Activated T-helper 17 cell treated with anti-CD3 and anti-CD28 coated beads, Interleukin-2, amount 50 U/mL, for 72 hours (primary cell): ENCODE data around the gene PIK3CA. TPM values are rescaled to one million over a fixed set of nuclear protein-coding genes. Genes with fewer than 3 reads are reported as not detected.

Experiments used
- ATAC-seq: fragments of 150-1000 bp; cut with Tn5 transposase; replicated peaks from 2 replicates; pipeline ENCODE4 v1.10.0; 2021; ENCODE audit warnings: mild to moderate bottlenecking, moderate library complexity
- H3K27ac Mint-ChIP-seq: one replicate; pipeline ENCODE4 v1.8.0; 2022; ENCODE audit warnings: mixed read lengths
- H3K27me3 Mint-ChIP-seq: one replicate; pipeline ENCODE4 v1.8.0; 2022; ENCODE audit warnings: mixed read lengths
- H3K36me3 Mint-ChIP-seq: one replicate; pipeline ENCODE4 v1.8.0; 2022; ENCODE audit warnings: low read depth, mild to moderate bottlenecking, mixed read lengths
- H3K4me1 Mint-ChIP-seq: one replicate; pipeline ENCODE4 v1.8.0; 2022; ENCODE audit warnings: mixed read lengths
- H3K4me3 Mint-ChIP-seq: one replicate; pipeline ENCODE4 v1.8.0; 2022; ENCODE audit warnings: mild to moderate bottlenecking, mixed read lengths
- H3K9me3 Mint-ChIP-seq: one replicate; pipeline ENCODE4 v1.8.0; 2022; ENCODE audit warnings: mixed read lengths
- total RNA-seq, 2 donors: library from RNA; stranded (reverse); gene quantifications; one replicate each; pipeline ENCODE4 v1.2.3, GENCODE V29; 2022

Gene PIK3CA
- total RNA-seq, 2 donors from 2014 or later: 11.9 to 17.8 TPM

DNA sequence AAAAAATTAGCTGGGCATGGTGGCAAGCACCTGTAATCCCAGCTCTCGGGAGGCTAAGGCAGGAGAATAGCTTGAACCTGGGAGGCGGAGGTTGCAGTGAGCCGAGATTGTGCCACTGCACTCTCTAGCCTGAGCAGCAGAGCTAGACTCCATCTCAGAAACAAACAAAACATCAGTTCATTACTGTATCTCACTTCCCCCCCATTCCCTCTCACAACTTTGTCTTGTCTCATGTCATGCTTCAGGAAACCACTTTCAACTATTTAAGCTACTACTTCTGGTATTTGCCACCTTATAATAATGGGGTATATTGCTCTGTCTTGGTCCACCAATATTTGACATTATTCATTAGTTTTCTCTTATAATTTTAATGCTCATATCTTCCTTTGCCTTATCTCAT, 26.2 kb downstream of the PIK3CA start:
- Mint-ChIP-seq H3K4me3 (no peak overlapping the region), H3K4me1 (peaks cover 26% of the 10 kb centered on the region), H3K27me3 (no peaks in the 10 kb centered on the region), H3K27ac (no peak overlapping the region), H3K9me3 (peaks cover 12% of the 10 kb centered on the region), H3K36me3 (no peaks in the 10 kb centered on the region)
- no peak for ATAC-seq

DNA sequence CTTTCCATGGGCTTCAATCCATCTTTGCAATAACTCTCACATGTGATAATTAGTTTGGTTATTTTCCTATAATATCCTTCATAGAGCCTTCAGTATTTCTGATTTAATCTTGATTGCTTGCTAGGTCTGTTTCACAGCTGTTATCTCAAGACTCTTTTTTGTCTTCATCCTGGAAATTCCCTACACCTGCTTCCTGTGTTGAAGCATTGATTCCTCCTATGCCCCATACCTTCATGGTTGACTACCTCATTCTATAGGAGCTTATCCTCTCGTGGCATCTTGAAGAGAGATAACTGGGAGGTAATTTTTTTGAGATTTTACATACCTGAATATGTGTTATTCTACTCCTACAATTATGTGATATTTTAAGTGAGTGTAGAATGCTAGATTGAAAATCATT, 26.7 kb downstream of the PIK3CA start:
- Mint-ChIP-seq H3K27ac (no peak overlapping the region), H3K36me3 (no peaks in the 10 kb centered on the region), H3K4me3 (no peak overlapping the region), H3K4me1 (peaks cover 23% of the 10 kb centered on the region), H3K9me3 (peaks cover 12% of the 10 kb centered on the region), H3K27me3 (no peaks in the 10 kb centered on the region)
- ATAC-seq: no peak

DNA sequence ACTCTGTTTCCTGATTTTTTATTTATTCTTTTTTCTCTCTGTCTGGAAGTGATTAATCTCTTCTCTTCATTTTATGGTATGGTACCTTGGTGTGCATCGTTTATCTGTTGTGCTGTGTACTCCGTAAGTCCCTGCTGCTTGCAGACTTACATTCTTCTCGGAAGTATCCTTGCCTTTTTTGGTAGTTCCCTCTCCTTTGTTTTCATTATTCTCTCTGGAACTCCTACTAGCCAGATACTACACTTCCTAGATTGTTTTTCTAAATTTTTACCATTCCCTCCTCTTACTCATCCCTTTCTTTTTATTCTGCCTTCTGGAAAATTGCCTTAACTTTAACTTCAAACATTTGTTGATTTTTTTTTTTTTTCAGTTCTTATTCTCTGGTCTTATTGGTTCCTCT, 27.2 kb downstream of the PIK3CA start:
- peaks cover 21% of the 10 kb centered on the region for H3K4me1 Mint-ChIP-seq
- peaks cover 12% of the 10 kb centered on the region for H3K9me3 Mint-ChIP-seq
- H3K4me3 Mint-ChIP-seq: no peak overlapping the region
- ATAC-seq: no peak
- H3K27me3 Mint-ChIP-seq: no peaks in the 10 kb centered on the region
- H3K36me3 Mint-ChIP-seq: no peaks in the 10 kb centered on the region
- no peak overlapping the region for H3K27ac Mint-ChIP-seq

DNA sequence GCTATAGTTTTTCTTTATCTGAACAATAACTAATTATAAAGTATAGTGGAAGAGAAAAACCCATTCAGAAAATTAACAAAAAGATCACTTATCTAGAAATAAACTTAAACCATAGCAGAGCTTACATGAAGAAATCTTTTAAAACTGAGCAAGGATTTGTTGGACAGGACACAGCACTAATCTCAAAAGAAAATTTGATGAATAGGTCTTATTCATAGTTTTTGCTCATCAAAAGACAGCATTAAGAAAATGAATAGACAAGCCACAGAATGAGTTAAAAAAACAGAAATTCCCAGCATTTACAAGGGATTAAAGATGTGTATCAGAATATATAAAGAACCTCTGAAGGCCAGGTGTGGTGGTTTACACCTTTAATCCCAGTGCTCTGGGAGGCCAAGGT, 29.5 kb downstream of the PIK3CA start:
- no peak for ATAC-seq
- no peaks in the 10 kb centered on the region for H3K27me3 Mint-ChIP-seq
- H3K4me3 Mint-ChIP-seq: no peak overlapping the region
- no peak overlapping the region for H3K27ac Mint-ChIP-seq
- peaks cover 27% of the 10 kb centered on the region for H3K4me1 Mint-ChIP-seq
- no peaks in the 10 kb centered on the region for H3K36me3 Mint-ChIP-seq
- no peaks in the 10 kb centered on the region for H3K9me3 Mint-ChIP-seq

DNA sequence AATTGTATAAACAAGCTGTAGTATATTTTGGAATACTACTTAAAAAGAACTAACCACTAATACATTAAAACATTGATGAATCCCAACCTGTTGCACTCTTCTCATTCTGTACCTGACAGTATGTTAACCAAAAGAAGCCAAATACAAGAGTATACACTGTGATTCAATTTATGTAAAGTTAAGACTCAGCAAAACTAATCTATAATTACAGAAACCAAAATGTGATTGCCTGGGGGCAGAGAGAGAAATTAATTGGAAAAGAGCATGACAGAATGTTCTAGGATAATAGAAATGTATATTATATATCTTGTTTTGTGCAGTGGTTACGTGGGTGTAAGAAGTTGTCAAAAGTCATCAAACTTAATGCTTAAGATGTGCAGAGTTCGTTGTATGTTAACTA, 31.1 kb downstream of the PIK3CA start:
- H3K4me1 Mint-ChIP-seq: peaks cover 31% of the 10 kb centered on the region
- H3K4me3 Mint-ChIP-seq: no peak overlapping the region
- ATAC-seq: no peak
- H3K27ac Mint-ChIP-seq: no peak overlapping the region
- no peaks in the 10 kb centered on the region for H3K36me3 Mint-ChIP-seq
- no peaks in the 10 kb centered on the region for H3K9me3 Mint-ChIP-seq
- no peaks in the 10 kb centered on the region for H3K27me3 Mint-ChIP-seq

DNA sequence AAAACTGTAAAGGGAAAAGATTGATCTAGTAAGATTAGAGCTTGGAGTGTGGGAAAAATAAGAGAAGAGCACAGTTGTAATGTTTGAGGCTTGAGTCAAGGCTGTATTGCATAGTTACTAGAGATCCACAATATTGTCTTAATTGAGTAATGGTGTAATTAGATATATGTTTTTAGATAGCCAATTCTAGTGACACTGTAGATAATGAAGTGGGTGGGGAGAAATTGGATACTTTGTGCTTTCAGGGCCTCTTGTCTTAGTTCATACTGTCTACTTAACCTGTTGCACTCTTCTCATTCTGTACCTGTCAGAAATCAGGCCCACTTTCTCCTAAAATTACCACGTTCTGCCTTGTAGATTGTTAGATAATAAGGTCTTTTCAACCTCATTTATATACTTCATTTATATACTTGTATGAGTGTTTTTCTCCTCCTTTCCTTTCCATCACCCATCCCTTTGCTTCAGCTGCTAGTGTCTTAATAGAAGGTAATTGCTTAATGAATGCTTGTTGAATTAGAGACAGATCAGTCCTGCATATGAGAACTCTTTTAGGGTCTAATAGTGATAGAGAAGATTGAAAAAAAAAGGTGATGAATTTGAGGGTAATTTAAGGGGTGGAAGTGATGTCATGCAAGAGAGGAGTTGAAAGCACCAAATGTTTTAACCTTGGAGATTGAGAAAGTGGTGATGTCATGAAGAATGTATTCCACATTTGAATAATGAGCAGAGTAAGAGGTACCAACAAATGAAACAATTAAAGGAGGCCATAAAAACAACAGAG, 32.0 kb downstream of the PIK3CA start:
- no peaks in the 10 kb centered on the region for H3K9me3 Mint-ChIP-seq
- H3K4me1 Mint-ChIP-seq: peaks cover 31% of the 10 kb centered on the region

DNA sequence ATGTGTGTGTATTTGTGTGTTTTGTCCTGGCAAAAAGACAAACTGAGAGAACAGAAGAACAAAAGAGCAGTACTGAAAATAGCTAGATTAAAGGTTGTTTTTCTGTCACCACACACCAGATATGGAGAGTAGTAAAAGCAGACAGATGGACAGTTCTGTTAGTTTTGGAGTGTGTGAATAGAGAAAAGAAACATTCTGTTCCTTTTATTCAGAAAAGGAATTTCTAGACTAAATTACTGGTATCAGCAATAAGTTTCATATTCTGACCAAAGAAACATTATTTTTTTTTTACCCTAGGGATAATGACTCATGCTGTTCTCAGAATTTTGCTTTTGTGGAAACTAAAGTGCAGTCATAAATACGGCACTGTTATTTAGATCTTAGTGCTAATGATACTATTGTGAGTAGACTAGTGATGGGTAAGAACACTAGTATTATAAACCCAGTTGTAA, 32.9 kb downstream of the PIK3CA start:
- peak; percentile 89 for ATAC-seq
- no peak overlapping the region for H3K27ac Mint-ChIP-seq
- no peaks in the 10 kb centered on the region for H3K36me3 Mint-ChIP-seq
- H3K4me1 Mint-ChIP-seq: peaks cover 24% of the 10 kb centered on the region
- no peaks in the 10 kb centered on the region for H3K27me3 Mint-ChIP-seq
- no peak overlapping the region for H3K4me3 Mint-ChIP-seq
- no peaks in the 10 kb centered on the region for H3K9me3 Mint-ChIP-seq

More for the DNA sequence above, 32.0 kb downstream of the PIK3CA start:
- peak; percentile 69 for ATAC-seq
- Mint-ChIP-seq H3K4me3 (no peak overlapping the region), H3K27me3 (no peaks in the 10 kb centered on the region), H3K27ac (no peak overlapping the region), H3K36me3 (no peaks in the 10 kb centered on the region)

DNA sequence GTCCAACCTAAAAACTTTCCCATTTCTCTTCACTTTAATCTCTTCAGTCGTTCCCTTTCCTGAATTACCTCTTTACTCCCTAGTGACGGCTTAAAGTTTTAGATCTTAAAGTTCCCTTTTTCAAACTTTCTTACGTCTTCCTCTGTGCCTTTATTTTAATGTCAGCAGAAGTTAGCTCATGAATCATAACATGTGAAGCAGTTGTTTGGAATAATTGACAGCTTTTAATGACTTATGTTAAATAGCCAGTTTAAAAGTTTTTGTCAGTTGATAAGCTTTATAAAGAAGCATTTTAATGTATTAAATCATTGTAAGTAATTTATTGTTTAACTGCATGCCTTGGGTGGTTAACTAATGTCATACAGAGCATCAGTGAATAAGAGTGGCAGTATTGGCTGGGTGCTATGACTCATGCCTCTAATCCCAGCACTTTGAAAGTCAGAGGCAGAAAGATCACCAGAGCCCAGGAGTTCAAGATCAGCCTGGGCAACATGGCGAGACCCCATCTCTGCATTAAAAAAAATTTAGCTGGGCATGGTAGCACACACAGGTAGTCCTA, 33.9 kb downstream of the PIK3CA start:
- Mint-ChIP-seq H3K4me1 (peaks cover 20% of the 10 kb centered on the region), H3K27ac (peak overlapping the region; percentile 66), H3K9me3 (no peaks in the 10 kb centered on the region), H3K27me3 (no peaks in the 10 kb centered on the region), H3K36me3 (no peaks in the 10 kb centered on the region), H3K4me3 (peak overlapping the region; percentile 44)
- ATAC-seq: peak; percentile 54

DNA sequence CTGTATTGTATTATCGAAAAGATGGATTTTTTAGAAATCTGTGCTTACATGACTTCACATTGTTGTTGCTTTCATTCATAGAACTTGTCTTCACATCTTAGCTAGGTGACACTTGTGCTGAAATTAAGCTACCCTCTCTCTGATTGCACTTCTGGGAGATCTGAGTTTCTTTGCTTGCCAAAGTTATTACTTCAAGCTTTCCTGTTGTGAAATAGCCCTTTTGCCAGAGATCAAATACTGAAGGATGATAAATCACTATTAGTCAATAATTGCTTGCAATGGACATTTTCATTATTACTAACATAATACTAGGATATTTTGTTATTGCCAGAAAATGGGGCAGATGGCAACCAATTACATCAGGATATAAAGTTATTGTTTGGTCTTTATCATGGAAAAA, 34.7 kb downstream of the PIK3CA start:
- no peaks in the 10 kb centered on the region for H3K36me3 Mint-ChIP-seq
- no peaks in the 10 kb centered on the region for H3K27me3 Mint-ChIP-seq
- ATAC-seq: no peak
- no peak overlapping the region for H3K4me3 Mint-ChIP-seq
- peaks cover 20% of the 10 kb centered on the region for H3K4me1 Mint-ChIP-seq
- H3K27ac Mint-ChIP-seq: no peak overlapping the region
- H3K9me3 Mint-ChIP-seq: no peaks in the 10 kb centered on the region

DNA sequence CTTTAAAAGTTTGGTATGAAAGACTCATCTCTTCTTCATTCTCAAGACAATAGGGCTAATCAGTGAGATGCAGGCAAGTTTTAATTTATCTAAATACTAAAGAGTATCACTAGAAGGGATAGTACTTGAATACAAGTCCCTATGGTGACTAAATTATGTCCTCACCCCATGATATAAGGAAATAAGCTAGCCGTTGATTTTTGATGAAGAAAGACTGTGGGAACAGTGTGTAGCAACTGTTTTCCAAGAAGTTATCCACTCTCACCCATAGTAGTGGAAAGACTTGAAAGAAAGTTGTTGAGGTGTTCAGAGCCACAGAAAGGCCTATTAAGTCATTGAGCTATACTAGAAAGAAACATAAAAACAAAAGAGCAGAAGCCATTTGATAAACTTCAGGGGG, 36.7 kb downstream of the PIK3CA start:
- Mint-ChIP-seq H3K4me1 (peaks cover 20% of the 10 kb centered on the region), H3K36me3 (no peaks in the 10 kb centered on the region), H3K27me3 (no peaks in the 10 kb centered on the region), H3K27ac (peak overlapping the region; percentile 7), H3K4me3 (peak overlapping the region; percentile 2), H3K9me3 (no peaks in the 10 kb centered on the region)
- no peak for ATAC-seq

DNA sequence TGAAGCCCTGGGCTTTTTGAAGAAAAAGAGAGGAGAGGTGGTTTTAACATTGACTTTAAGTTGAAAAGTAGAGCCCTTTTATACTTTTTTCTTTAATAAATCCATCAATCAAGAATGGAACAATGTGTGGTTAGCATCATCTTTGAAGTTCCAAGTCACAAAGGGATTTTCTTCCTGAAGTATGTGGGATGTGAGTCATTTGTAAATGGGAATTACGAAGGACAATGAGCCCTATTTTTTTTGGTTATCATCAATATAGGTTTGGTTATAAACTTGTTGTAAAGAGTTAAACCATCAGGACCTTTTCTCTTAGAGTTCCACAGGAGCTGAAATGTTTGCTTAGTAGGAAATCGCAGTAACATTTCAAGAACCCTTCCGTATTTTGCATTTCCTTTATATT, 38.3 kb downstream of the PIK3CA start:
- ATAC-seq: no peak
- peaks cover 26% of the 10 kb centered on the region for H3K4me1 Mint-ChIP-seq
- H3K27ac Mint-ChIP-seq: no peak overlapping the region
- H3K27me3 Mint-ChIP-seq: no peaks in the 10 kb centered on the region
- H3K36me3 Mint-ChIP-seq: no peaks in the 10 kb centered on the region
- no peaks in the 10 kb centered on the region for H3K9me3 Mint-ChIP-seq
- H3K4me3 Mint-ChIP-seq: no peak overlapping the region

DNA sequence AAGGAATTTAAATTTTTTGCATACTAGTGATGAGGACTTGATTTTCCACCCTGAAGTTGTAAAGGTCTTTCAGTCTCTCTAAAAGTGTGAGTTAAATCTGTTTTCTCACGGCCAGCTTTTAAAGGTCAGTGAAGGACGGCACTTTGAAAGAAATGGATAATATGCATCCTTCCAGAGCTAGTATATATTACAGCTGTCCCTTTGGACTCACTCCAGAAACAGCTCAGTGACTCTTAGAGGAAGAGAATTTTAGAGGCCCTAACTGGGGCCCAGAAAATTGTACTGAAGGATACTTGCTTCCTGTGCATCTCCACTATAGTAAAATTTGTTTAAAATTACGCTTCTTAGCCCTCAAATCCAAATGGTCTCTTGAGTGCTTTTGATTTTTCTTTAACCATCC, 41.6 kb downstream of the PIK3CA start:
- Mint-ChIP-seq H3K27me3 (no peaks in the 10 kb centered on the region), H3K9me3 (no peaks in the 10 kb centered on the region), H3K4me3 (no peak overlapping the region), H3K4me1 (peaks cover 16% of the 10 kb centered on the region), H3K36me3 (no peaks in the 10 kb centered on the region), H3K27ac (no peak overlapping the region)
- no peak for ATAC-seq

DNA sequence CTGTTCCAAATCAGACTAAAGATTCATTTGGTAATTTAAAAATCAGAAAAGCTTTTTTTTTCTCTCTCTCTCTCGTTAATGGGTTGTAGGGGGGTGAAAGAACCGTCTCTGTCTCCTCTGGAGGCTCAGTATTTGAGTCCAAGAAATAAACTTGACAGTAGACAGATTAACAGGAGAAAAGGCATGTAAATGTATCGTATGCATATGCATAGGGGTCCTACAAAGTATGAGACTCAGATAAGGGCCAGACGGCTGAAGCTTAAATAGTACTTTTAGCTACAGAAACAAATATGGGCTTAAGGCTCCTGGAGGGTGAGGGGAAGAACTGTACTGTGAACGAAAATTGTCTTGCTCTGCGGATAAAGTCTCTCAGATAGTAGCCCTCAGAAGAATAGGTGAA, 42.4 kb downstream of the PIK3CA start:
- Mint-ChIP-seq H3K36me3 (no peaks in the 10 kb centered on the region), H3K9me3 (no peaks in the 10 kb centered on the region), H3K4me1 (peaks cover 17% of the 10 kb centered on the region), H3K27ac (no peak overlapping the region), H3K27me3 (no peaks in the 10 kb centered on the region), H3K4me3 (no peak overlapping the region)
- ATAC-seq: no peak

DNA sequence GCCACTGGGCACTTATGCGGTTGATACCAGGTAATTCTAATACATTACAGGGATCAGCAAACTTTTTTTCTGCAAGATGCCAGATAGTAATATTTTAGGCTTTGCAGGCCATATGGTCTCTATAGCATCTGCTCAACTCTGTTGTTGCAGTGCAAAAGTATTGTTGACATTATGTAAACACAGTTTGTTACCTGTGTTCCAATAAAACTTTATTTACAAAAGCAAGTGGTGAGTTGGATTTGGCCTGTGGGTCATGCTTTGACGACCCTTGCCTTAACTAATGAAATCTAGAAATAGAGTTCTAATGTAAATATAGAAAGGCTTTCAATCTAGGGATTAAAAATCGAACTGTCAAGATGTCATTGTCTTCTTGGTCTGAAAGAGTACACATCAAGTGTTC, 44.4 kb downstream of the PIK3CA start:
- Mint-ChIP-seq H3K27me3 (no peaks in the 10 kb centered on the region), H3K36me3 (no peaks in the 10 kb centered on the region), H3K27ac (no peak overlapping the region), H3K9me3 (no peaks in the 10 kb centered on the region), H3K4me1 (peaks cover 25% of the 10 kb centered on the region), H3K4me3 (no peak overlapping the region)
- no peak for ATAC-seq

DNA sequence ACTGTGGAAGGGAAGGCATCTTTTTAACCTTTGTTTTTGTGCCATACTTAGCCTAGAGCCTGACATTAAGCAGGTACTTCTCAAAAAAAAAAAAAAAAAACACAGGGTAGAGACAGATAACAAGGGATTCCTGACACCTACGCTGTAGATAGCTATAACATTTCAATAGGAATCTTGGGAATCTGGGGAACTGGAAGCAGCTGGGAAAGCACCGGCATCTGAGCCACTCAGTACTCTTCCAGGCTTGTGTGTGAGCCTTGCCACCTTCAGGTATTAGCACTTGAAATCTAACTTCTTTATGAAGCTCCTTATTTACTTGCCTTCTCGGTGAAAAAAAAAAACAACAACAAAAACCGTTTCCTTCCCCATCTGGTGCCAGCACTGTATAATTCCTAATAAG, 46.8 kb downstream of the PIK3CA start:
- no peaks in the 10 kb centered on the region for H3K9me3 Mint-ChIP-seq
- no peak overlapping the region for H3K4me3 Mint-ChIP-seq
- H3K36me3 Mint-ChIP-seq: no peaks in the 10 kb centered on the region
- no peaks in the 10 kb centered on the region for H3K27me3 Mint-ChIP-seq
- H3K4me1 Mint-ChIP-seq: peaks cover 25% of the 10 kb centered on the region
- peak overlapping the region; percentile 30 for H3K27ac Mint-ChIP-seq
- no peak for ATAC-seq
